ENCODE measurements around the gene ORAI3. TPM values are rescaled to one million over a fixed set of nuclear protein-coding genes. Genes with fewer than 3 reads are reported as not detected.

ORAI3 gene
- total and polyA plus RNA-seq, 2 experiments from 2014 or later = 52.5 to 54.0 TPM

GRCh38 chr16:30901201-30902028 lies 47.5 kb upstream of the ORAI3 start:
- H3K27me3 ChIP-seq = no peaks in the 10 kb centered on the region
- H3K79me2 ChIP-seq = no peaks in the 10 kb centered on the region
- H3K36me3 ChIP-seq (replicated peaks; ENCODE audit: insufficient read depth, low read depth) = no peaks in the 10 kb centered on the region
- no peaks in the 10 kb centered on the region for H3K9me3 ChIP-seq (ENCODE audit: low read depth)
- H3K27ac ChIP-seq = peak overlapping the region; percentile 71
- no peak for TF ChIP-seq EZH2 (IDR thresholded peaks at IDR 0.05; ENCODE audit: borderline replicate concordance)
- no peak for TF ChIP-seq CTCF (IDR thresholded peaks at IDR 0.05; ENCODE audit: poor library complexity)
- TF ChIP-seq EZH2phosphoT487 (IDR thresholded peaks at IDR 0.05; ENCODE audit: low read depth, severe bottlenecking, unreplicated experiment) = no peak
- no peaks in the 10 kb centered on the region for H3K9me2 ChIP-seq (replicated peaks; ENCODE audit: insufficient read depth)
- WGBS (ENCODE audit: low lambda C conversion rate, missing lambda C conversion rate) = 48% methylated on average over 6 of the region's 6 CpGs
- peaks cover 15% of the 10 kb centered on the region for H3K4me1 ChIP-seq (ENCODE audit: insufficient read depth)
- H2AFZ ChIP-seq = peak overlapping the region; percentile 78
- no peak for DNase-seq (ENCODE audit: low spot score)
- peak overlapping the region; percentile 93 for H3K4me2 ChIP-seq
- peak overlapping the region; percentile 33 for H3K4me3 ChIP-seq
- no peaks in the 10 kb centered on the region for H4K20me1 ChIP-seq (ENCODE audit: insufficient read depth, poor library complexity, severe bottlenecking)

GRCh38 chr16:30902029-30902972 lies 46.6 kb upstream of the ORAI3 start:
- H3K4me3 ChIP-seq = peak overlapping the region; percentile 64
- H3K9me3 ChIP-seq (ENCODE audit: low read depth) = no peaks in the 10 kb centered on the region
- H3K36me3 ChIP-seq (replicated peaks; ENCODE audit: insufficient read depth, low read depth) = no peaks in the 10 kb centered on the region
- H3K79me2 ChIP-seq = no peaks in the 10 kb centered on the region
- H3K4me1 ChIP-seq (ENCODE audit: insufficient read depth) = peaks cover 13% of the 10 kb centered on the region
- H3K9me2 ChIP-seq (replicated peaks; ENCODE audit: insufficient read depth) = no peaks in the 10 kb centered on the region
- WGBS (ENCODE audit: low lambda C conversion rate, missing lambda C conversion rate) = 33% methylated on average over 36 of the region's 99 CpGs
- peak overlapping the region; percentile 99 for H2AFZ ChIP-seq
- no peaks in the 10 kb centered on the region for H3K27me3 ChIP-seq
- H3K4me2 ChIP-seq = peak overlapping the region; percentile 93
- H4K20me1 ChIP-seq (ENCODE audit: insufficient read depth, poor library complexity, severe bottlenecking) = no peaks in the 10 kb centered on the region
- peak; percentile 2 for TF ChIP-seq CTCF (IDR thresholded peaks at IDR 0.05; ENCODE audit: poor library complexity)
- TF ChIP-seq EZH2 (IDR thresholded peaks at IDR 0.05; ENCODE audit: borderline replicate concordance) = no peak
- no peak for TF ChIP-seq EZH2phosphoT487 (IDR thresholded peaks at IDR 0.05; ENCODE audit: low read depth, severe bottlenecking, unreplicated experiment)
- H3K27ac ChIP-seq = peak overlapping the region; percentile 95
- DNase-seq (ENCODE audit: low spot score) = peak; percentile 90

GRCh38 chr16:30903002-30903401 lies 45.9 kb upstream of the ORAI3 start:
- peak overlapping the region; percentile 90 for H3K4me2 ChIP-seq

More at GRCh38 chr16:30903002-30903401, 45.9 kb upstream of the ORAI3 start:
- no peak for TF ChIP-seq EZH2 (IDR thresholded peaks at IDR 0.05; ENCODE audit: borderline replicate concordance)
- no peak for TF ChIP-seq EZH2phosphoT487 (IDR thresholded peaks at IDR 0.05; ENCODE audit: low read depth, severe bottlenecking, unreplicated experiment)
- no peak for TF ChIP-seq CTCF (IDR thresholded peaks at IDR 0.05; ENCODE audit: poor library complexity)
- Histone ChIP-seq H3K27me3 (no peaks in the 10 kb centered on the region), H2AFZ (peak overlapping the region; percentile 99), H3K36me3 (replicated peaks; ENCODE audit: insufficient read depth, low read depth) (no peaks in the 10 kb centered on the region), H4K20me1 (ENCODE audit: insufficient read depth, poor library complexity, severe bottlenecking) (no peaks in the 10 kb centered on the region), H3K4me3 (no peak overlapping the region), H3K79me2 (no peaks in the 10 kb centered on the region), H3K9me2 (replicated peaks; ENCODE audit: insufficient read depth) (no peaks in the 10 kb centered on the region), H3K9me3 (ENCODE audit: low read depth) (no peaks in the 10 kb centered on the region), H3K4me1 (ENCODE audit: insufficient read depth) (peaks cover 9% of the 10 kb centered on the region), H3K27ac (peak overlapping the region; percentile 95)
- DNase-seq (ENCODE audit: low spot score) = peak; percentile 10
- 87% methylated on average over 4 of the region's 4 CpGs for WGBS (ENCODE audit: low lambda C conversion rate, missing lambda C conversion rate)
